Measurements from ENCODE around the gene NR2F1.
"Not testable (repeated sequence)": the region's sequence is repeated elsewhere in the genome, so short reads cannot be mapped to it uniquely, and the experiment has no call there.

The NR2F1 gene

GRCh38 chr5:93582677-93583438 is at the start of gene NR2F1:
Gene NR2F1 (plus strand): TSS chr5:93583222. CDS start chr5:93585024, 1,802 bp downstream.
- ChIA-PET CTCF (interaction anchor here (0.6 to 1.4 kb wide), 13 partner anchors 15 to 1250 kb away, joined by 3 to 6 read pairs (median 3); no protein-coding TSS in a partner anchor), POLR2A (interaction anchor here (0.6 to 9.6 kb wide), 19 partner anchors 9 to 637 kb away, joined by 3 to 151 read pairs (median 3); no protein-coding TSS in a partner anchor)
- TF ChIP-seq LEF1 (IDR thresholded peaks at IDR 0.05; ENCODE audit: borderline replicate concordance): no peak
- TF ChIP-seq FOXA1 (IDR thresholded peaks at IDR 0.05): no peak
- TF ChIP-seq SP1 (IDR thresholded peaks at IDR 0.05): no peak
- peak; percentile 93 for TF ChIP-seq CTBP1 (IDR thresholded peaks at IDR 0.05; ENCODE audit: borderline replicate concordance)
- TF ChIP-seq PKNOX1 (IDR thresholded peaks at IDR 0.05): peak; percentile 73
- TF ChIP-seq ARNT (IDR thresholded peaks at IDR 0.05): peak; percentile 43; the same call in 1 of the 2 replicates
- TF ChIP-seq ELF4 (IDR thresholded peaks at IDR 0.05): no peak
- no peak; the same call in none of the 2 replicates for TF ChIP-seq FOXK2 (IDR thresholded peaks at IDR 0.05)
- peak; percentile 84; the same call in 1 of the 2 replicates for TF ChIP-seq FOXM1 (IDR thresholded peaks at IDR 0.05; ENCODE audit: borderline replicate concordance)
- TF ChIP-seq TARDBP (IDR thresholded peaks at IDR 0.05): no peak
- no peak for TF ChIP-seq HDGF (IDR thresholded peaks at IDR 0.05; ENCODE audit: borderline replicate concordance)
- no peak for TF ChIP-seq ZNF384 (IDR thresholded peaks at IDR 0.05)
- TF ChIP-seq NFRKB (IDR thresholded peaks at IDR 0.05): no peak
- TF ChIP-seq L3MBTL2 (conservative IDR thresholded peaks at IDR 0.05): no peak
- no peak for TF ChIP-seq BHLHE40 (IDR thresholded peaks at IDR 0.05; ENCODE audit: borderline replicate concordance)
- no peak for TF ChIP-seq SUZ12 (IDR thresholded peaks at IDR 0.05)
- DNase-seq (ENCODE audit: extremely low spot score): peak; percentile 75

- DNase-seq (ENCODE audit: extremely low spot score): no peak
- TF ChIP-seq PKNOX1 (IDR thresholded peaks at IDR 0.05) (no peak), FOXA1 (IDR thresholded peaks at IDR 0.05) (no peak), SUZ12 (IDR thresholded peaks at IDR 0.05) (no peak), ZNF384 (IDR thresholded peaks at IDR 0.05) (no peak), CTBP1 (IDR thresholded peaks at IDR 0.05; ENCODE audit: borderline replicate concordance) (no peak), HDGF (IDR thresholded peaks at IDR 0.05; ENCODE audit: borderline replicate concordance) (no peak)
- CTCF ChIA-PET: no interaction called here
- POLR2A ChIA-PET: no interaction called here
These were observed 37.1 kb upstream of the NR2F1 start for GRCh38 chr5:93545872-93546271.

- POLR2A ChIA-PET; DNase-seq (ENCODE audit: extremely low spot score); CTCF ChIA-PET: not testable (repeated sequence)
These were observed 33.4 kb upstream of the NR2F1 start for GRCh38 chr5:93549594-93549993.

GRCh38 chr5:93557021-93557604 is 25.9 kb upstream of the NR2F1 start:
- no peak for DNase-seq (ENCODE audit: extremely low spot score)
- POLR2A ChIA-PET: interaction anchor here (0.6 kb wide), 1 partner anchor 36 kb away, joined by 4 read pairs; no protein-coding TSS in a partner anchor
- CTCF ChIA-PET: no interaction called here
- TF ChIP-seq BHLHE40 (IDR thresholded peaks at IDR 0.05; ENCODE audit: borderline replicate concordance): no peak
- TF ChIP-seq ARNT (IDR thresholded peaks at IDR 0.05): no peak

GRCh38 chr5:93566091-93566490 is 16.9 kb upstream of the NR2F1 start:
- TF ChIP-seq SP1 (IDR thresholded peaks at IDR 0.05): no peak
- no peak for TF ChIP-seq ZNF384 (IDR thresholded peaks at IDR 0.05)
- TF ChIP-seq FOXK2 (IDR thresholded peaks at IDR 0.05): no peak
- no peak for TF ChIP-seq FOXA1 (IDR thresholded peaks at IDR 0.05)
- no peak for TF ChIP-seq NFRKB (IDR thresholded peaks at IDR 0.05)
- TF ChIP-seq ELF4 (IDR thresholded peaks at IDR 0.05): no peak
- TF ChIP-seq TARDBP (IDR thresholded peaks at IDR 0.05): no peak
- no peak for TF ChIP-seq LEF1 (IDR thresholded peaks at IDR 0.05; ENCODE audit: borderline replicate concordance)
- no peak for DNase-seq (ENCODE audit: extremely low spot score)
- ChIA-PET POLR2A (no interaction called here), CTCF (no interaction called here)

- CTCF ChIA-PET: no interaction called here
- POLR2A ChIA-PET: no interaction called here
These were observed 15.6 kb upstream of the NR2F1 start for GRCh38 chr5:93567424-93567823.

More at GRCh38 chr5:93567424-93567823, 15.6 kb upstream of the NR2F1 start:
- peak; percentile 77 for TF ChIP-seq PKNOX1 (IDR thresholded peaks at IDR 0.05)
- no peak for TF ChIP-seq BHLHE40 (IDR thresholded peaks at IDR 0.05; ENCODE audit: borderline replicate concordance)
- no peak for DNase-seq (ENCODE audit: extremely low spot score)
